HepG2 (cell line): ENCODE results near the gene ZDHHC18. TPM values are rescaled to one million over a fixed set of nuclear protein-coding genes. Genes with fewer than 3 reads are reported as not detected.
A peak's percentile ranks its signal among the peaks of the same experiment; 100 is the strongest.

Experiments used
- ATAC-seq: fragments of 200-7000 bp; cut with Tn5 transposase; 3 replicates; pipeline ENCODE4 v1.9.1; 2020; ENCODE audit warnings: mild to moderate bottlenecking, moderate library complexity
- BruUV-seq: library from RNA; stranded (reverse); fragments of 400-500 nt; replicated peaks from 2 replicates; lab custom pipeline; 2021; lab: Mats Ljungman, UMichigan
- CTCF ChIA-PET: fragments of 300-600 bp; formaldehyde crosslinking; extraction: SDS; loops from one replicate; lab custom pipeline; 2021; ENCODE audit warnings: low total read pairs, inconsistent platforms, low intra/inter-chr PET ratio; lab: Yijun Ruan, JAX
- POLR2A ChIA-PET: fragments of 350-600 bp; sonication (Branson Sonifier 250); formaldehyde crosslinking; loops from one replicate; lab custom pipeline; 2020; ENCODE audit warnings: antibody characterized with exemption, inconsistent platforms; lab: Yijun Ruan, JAX
- DNase-seq: peaks from one replicate; pipeline ENCODE4 v3.0.0-alpha.2; 2015; ENCODE audit warnings: low spot score
- FAIRE-seq: peaks from 3 replicates; lab custom pipeline; 2011; peaks lifted over from hg19 to GRCh38; lab: Jason Lieb, UNC
- H2AFZ ChIP-seq: one replicate; pipeline ENCODE4 v1.6.1; 2011; ENCODE audit warnings: low read length, inconsistent platforms
- H3K27ac ChIP-seq: fragments of 300-600 bp; 3 replicates; pipeline ENCODE4 v1.8.0; 2011; ENCODE audit warnings: mixed run types, mild to moderate bottlenecking, mixed read lengths, low read length, inconsistent platforms; ENCODE audit not compliant: insufficient read depth; ENCODE audit errors: extremely low read length
- H3K27me3 ChIP-seq, 2 experiments: fragments of 200-600 bp in 1 of 2; 2 replicates in 1 of 2; 3 replicates in 1 of 2; pipeline versions ENCODE4 v1.6.0 to v1.8.0; 2011; ENCODE audit warnings: low read length in 2 of 2, mild to moderate bottlenecking in 2 of 2, moderate library complexity in 2 of 2, inconsistent platforms in 1 of 2; ENCODE audit not compliant: insufficient read depth in 2 of 2, control insufficient read depth in 1 of 2
- H3K36me3 ChIP-seq, 2 experiments: fragments of 200-600 bp in 1 of 2; replicated peaks in 1 of 2; 2 replicates in 1 of 2; 3 replicates in 1 of 2; pipeline versions ENCODE4 v1.5.1 to v1.8.0; 2011; ENCODE audit warnings: low read length in 2 of 2, inconsistent platforms in 1 of 2; ENCODE audit not compliant: insufficient read depth in 2 of 2, control insufficient read depth in 1 of 2
- H3K4me1 ChIP-seq: 2 replicates; pipeline ENCODE4 v1.5.1; 2012; ENCODE audit warnings: low read length, inconsistent platforms; ENCODE audit not compliant: insufficient read depth
- H3K4me2 ChIP-seq: 2 replicates; pipeline ENCODE4 v1.6.0; 2011; ENCODE audit warnings: low read depth, low read length, inconsistent platforms
- H3K4me3 ChIP-seq, 3 experiments: fragments of 200-600 bp in 1 of 3; sonication (generic), shearing (Covaris generic) in 1 of 3; replicated peaks in 1 of 3; 2 replicates each; pipeline ENCODE4 v1.5.1; 2011 to 2016; ENCODE audit warnings: low read length in 3 of 3, inconsistent platforms in 2 of 3, low read depth in 2 of 3, mild to moderate bottlenecking in 2 of 3, control low read depth in 1 of 3, mixed read lengths in 1 of 3; ENCODE audit not compliant: insufficient read depth in 1 of 3
- H3K79me2 ChIP-seq: one replicate; pipeline ENCODE4 v1.6.1; 2011; ENCODE audit warnings: low read length, inconsistent platforms; ENCODE audit not compliant: insufficient read depth
- H3K9ac ChIP-seq: 2 replicates; pipeline ENCODE4 v1.6.0; 2011; ENCODE audit warnings: mild to moderate bottlenecking, low read depth, low read length, inconsistent platforms; ENCODE audit not compliant: insufficient read depth
- H3K9me3 ChIP-seq: 2 replicates; pipeline ENCODE4 v1.5.1; 2012; ENCODE audit warnings: mild to moderate bottlenecking, low read length
- H4K20me1 ChIP-seq: 2 replicates; pipeline ENCODE4 v1.6.0; 2011; ENCODE audit warnings: inconsistent platforms, mild to moderate bottlenecking, low read length, moderate library complexity; ENCODE audit not compliant: insufficient read depth
- ARID5B ChIP-seq: IDR thresholded peaks from 2 replicates; pipeline ENCODE4 v1.4.0; 2020; ENCODE audit warnings: mild to moderate bottlenecking, missing genetic modification reagents
- ATF7 ChIP-seq, 2 experiments: fragments of 450-650 bp in 1 of 2; sonication (generic) in 1 of 2; formaldehyde crosslinking in 1 of 2; IDR thresholded peaks; 2 replicates each; pipeline versions ENCODE4 v1.4.0 to v1.6.1; 2016 to 2020; ENCODE audit warnings: antibody characterized with exemption in 1 of 2, mild to moderate bottlenecking in 1 of 2, missing genetic modification reagents in 1 of 2
- EP300 ChIP-seq, 3 experiments: sonication (generic) in 1 of 3; formaldehyde crosslinking in 1 of 3; IDR thresholded peaks; 2 replicates each; pipeline versions ENCODE4 v1.5.1 to v1.6.1; 2011 to 2020; ENCODE audit warnings: low read depth in 2 of 3, low read length in 2 of 3, borderline replicate concordance in 1 of 3, improper control_type of control experiment in 1 of 3, mild to moderate bottlenecking in 1 of 3, missing genetic modification reagents in 1 of 3, moderate library complexity in 1 of 3
- FOSL2 ChIP-seq: sonication (generic); formaldehyde crosslinking; IDR thresholded peaks from 2 replicates; pipeline ENCODE4 v1.4.0; 2020; ENCODE audit warnings: missing genetic modification reagents
- HIC2 ChIP-seq: sonication (generic); formaldehyde crosslinking; IDR thresholded peaks from 2 replicates; pipeline ENCODE4 v1.9.0; 2022; ENCODE audit warnings: low read depth, missing genetic modification reagents
- POLR2G ChIP-seq: fragments of 200-400 bp; formaldehyde crosslinking; IDR thresholded peaks from 2 replicates; pipeline ENCODE4 v1.6.1; 2018; ENCODE audit warnings: mild to moderate bottlenecking, low read depth, low read length, moderate library complexity
- SP1 ChIP-seq, 2 experiments: fragments of 450-650 bp in 1 of 2; sonication (generic) in 1 of 2; formaldehyde crosslinking in 1 of 2; IDR thresholded peaks; 2 replicates each; pipeline versions ENCODE4 v1.4.0 to v1.6.1; 2016 to 2020; ENCODE audit warnings: missing genetic modification reagents in 1 of 2
- SP5 ChIP-seq: IDR thresholded peaks from 2 replicates; pipeline ENCODE4 v1.6.1; 2016; ENCODE audit warnings: low read depth, borderline replicate concordance
- ZBTB21 ChIP-seq: sonication (generic); formaldehyde crosslinking; IDR thresholded peaks from 2 replicates; pipeline ENCODE4 v1.4.0; 2020; ENCODE audit warnings: missing genetic modification reagents
- ZNF224 ChIP-seq: sonication (generic); formaldehyde crosslinking; IDR thresholded peaks from 2 replicates; pipeline ENCODE4 v1.5.0; 2020; ENCODE audit warnings: mild to moderate bottlenecking, missing genetic modification reagents
- ZNF687 ChIP-seq: sonication (generic); formaldehyde crosslinking; IDR thresholded peaks from 2 replicates; pipeline ENCODE4 v1.5.1; 2020; ENCODE audit warnings: mild to moderate bottlenecking, missing genetic modification reagents, moderate library complexity
- WGBS: methylation state at CpG from one replicate; pipeline ENCODE4 v1.1.6; 2017; ENCODE audit warnings: low lambda C conversion rate; 5-methylcytosine and 5-hydroxymethylcytosine counted together
- in situ Hi-C: cut with HindIII; loops from 2 replicates; pipeline ENCODE4 v1.10.0; 2017; ENCODE audit warnings: low pct_unique_long_range_greater_than_20kb; ENCODE audit not compliant: extremely low pct_ligation_motif_present
- intact Hi-C: fragments of 100-400 bp; cut with micrococcal nuclease; formaldehyde crosslinking; loops from one replicate; pipeline ENCODE4 v1.10.0; 2022; ENCODE audit not compliant: unreplicated experiment
- polyA plus RNA-seq, 8 experiments: library from polyadenylated mRNA; depleted of rRNA in 3 of 8; stranded (reverse) in 7 of 8; unstranded in 1 of 8; fragments of >200 nt; fragmentation: Illumina TruSeq in 4 of 8; extraction: Trizol in 4 of 8; gene quantifications; 2 replicates each; pipeline versions ENCODE4 v1.2.1 to v1.2.3, GENCODE V29; 2011 to 2016; ENCODE audit warnings: low read depth in 4 of 8, missing spikeins in 1 of 8, mixed read lengths in 1 of 8; ENCODE audit not compliant: insufficient read depth in 1 of 8
- total RNA-seq, 5 experiments: library from RNA; depleted of rRNA; stranded (reverse); fragments of >200 nt; fragmentation: Illumina TruSeq; extraction: Trizol; gene quantifications; 2 replicates each; pipeline ENCODE4 v1.2.3, GENCODE V29; 2016; ENCODE audit warnings: low read depth in 1 of 5

The ZDHHC18 gene
- total and polyA plus RNA-seq, 2 of the 13 experiments (the other 11 are each of a cell fraction or from before 2014, with no cell fraction given): 13.2 to 35.3 TPM

GRCh38 chr1:26848941-26849774 lies 22.7 kb downstream of the ZDHHC18 start:
- Histone ChIP-seq H3K79me2 (no peaks in the 10 kb centered on the region), H3K27me3 (no peaks in the 10 kb centered on the region), H4K20me1 (no peaks in the 10 kb centered on the region), H3K4me1 (peaks cover 17% of the 10 kb centered on the region), H3K4me3 (no peak overlapping the region), H3K36me3 (peaks cover 21 to 55% of the 10 kb centered on the region in 2 experiments), H3K4me2 (no peak overlapping the region), H3K27ac (peak overlapping the region; percentile 38), H3K9ac (no peak overlapping the region), H3K9me3 (no peaks in the 10 kb centered on the region), H2AFZ (no peak overlapping the region)
- POLR2A ChIA-PET: interaction anchor here (0.9 to 2.6 kb wide), 6 partner anchors 9 to 60 kb away, joined by 3 to 16 read pairs (median 4); no protein-coding TSS in a partner anchor
- DNase-seq (peak; percentile 62), FAIRE-seq (no peak), ATAC-seq (peak; percentile 42)
- intact Hi-C loops: no loop called here
- CTCF ChIA-PET: no interaction called here
- in situ Hi-C loops: no loop called here
- 60% methylated on average over 3 of the region's 10 CpGs for WGBS
- TSS peak; percentile 78 for BruUV-seq
- TF ChIP-seq EP300 (IDR thresholded peaks at IDR 0.05; ENCODE audit: low read depth in 2 of 2, low read length in 2 of 2): 0 out of 4 replicates have a peak, but pooled peaks of 1 of the 2 experiments have one; percentile 36
- 0 out of 2 replicates have a peak, but pooled peaks have one; percentile 57 for TF ChIP-seq EP300 (CRISPR knock-in tag; IDR thresholded peaks at IDR 0.05; ENCODE audit: borderline replicate concordance)
- peak; percentile 96 for TF ChIP-seq HIC2 (CRISPR knock-in tag)
- no peak for TF ChIP-seq POLR2G
- TF ChIP-seq FOSL2 (CRISPR knock-in tag): peak; percentile 85
- 0 out of 2 replicates have a peak, but pooled peaks have one; percentile 43 for TF ChIP-seq SP5 (CRISPR knock-in tag)
- peak; percentile 78; the same call in 1 of the 2 replicates for TF ChIP-seq ZBTB21 (CRISPR knock-in tag)
- TF ChIP-seq ATF7 (IDR thresholded peaks at IDR 0.05): no peak
- TF ChIP-seq ATF7 (CRISPR knock-in tag; IDR thresholded peaks at IDR 0.05): no peak
- peak; percentile 41 for TF ChIP-seq ZNF687 (CRISPR knock-in tag)
- 0 out of 2 replicates have a peak, but pooled peaks have one; percentile 16 for TF ChIP-seq ARID5B (CRISPR knock-in tag)
- TF ChIP-seq SP1 (IDR thresholded peaks at IDR 0.05): no peak
- TF ChIP-seq SP1 (CRISPR knock-in tag; IDR thresholded peaks at IDR 0.05): 0 out of 2 replicates have a peak, but pooled peaks have one; percentile 16
- no peak for TF ChIP-seq ZNF224 (CRISPR knock-in tag)
